Type B pancreatic cell (in vitro differentiated cells): Measurements from ENCODE around the gene SOBP. TPM values are rescaled to one million over a fixed set of nuclear protein-coding genes. Genes with fewer than 3 reads are reported as not detected.

Experiments used
- DNase-seq: peaks from one replicate; pipeline ENCODE4 v3.0.0; 2021; ENCODE audit warnings: mixed read lengths; ENCODE audit not compliant: unreplicated experiment; ENCODE audit errors: extremely low spot score
- H3K27ac Mint-ChIP-seq: 2 replicates; pipeline ENCODE4 v1.8.0; 2021; ENCODE audit warnings: mild to moderate bottlenecking, mixed read lengths
- H3K27me3 Mint-ChIP-seq: 2 replicates; pipeline ENCODE4 v1.8.0; 2021; ENCODE audit warnings: mixed read lengths
- H3K36me3 Mint-ChIP-seq: 2 replicates; pipeline ENCODE4 v1.8.0; 2021; ENCODE audit warnings: mixed read lengths
- H3K4me1 Mint-ChIP-seq: one replicate; pipeline ENCODE4 v1.8.0; 2021; ENCODE audit warnings: mixed read lengths; ENCODE audit not compliant: unreplicated experiment
- H3K4me3 Mint-ChIP-seq: 2 replicates; pipeline ENCODE4 v1.8.0; 2021; ENCODE audit warnings: mild to moderate bottlenecking, mixed read lengths
- H3K9me3 Mint-ChIP-seq: 2 replicates; pipeline ENCODE4 v1.8.0; 2021; ENCODE audit warnings: mixed read lengths
- total RNA-seq: library from RNA; stranded (reverse); gene quantifications from 2 replicates; pipeline ENCODE4 v1.2.1, GENCODE V29; 2021; ENCODE audit warnings: low replicate concordance
- TF ChIP-seq, protein P1 (sequence below): fragments of 200-600 bp; sonication (generic); conservative IDR thresholded peaks from 2 replicates; pipeline ENCODE4 v1.5.0; 2021; ENCODE audit warnings: antibody characterized with exemption, mild to moderate bottlenecking

Gene SOBP
- total RNA-seq, 1 donor from 2014 or later: 19.4 TPM

GRCh38 chr6:107600936-107601335 is 111.0 kb downstream of the SOBP start:
- DNase-seq: no peak
- Mint-ChIP-seq H3K9me3 (no peaks in the 10 kb centered on the region), H3K27me3 (no peaks in the 10 kb centered on the region), H3K4me3 (peak overlapping the region; percentile 39), H3K36me3 (peaks cover 3% of the 10 kb centered on the region), H3K27ac (peak overlapping the region; percentile 69), H3K4me1 (peaks cover 25% of the 10 kb centered on the region)
- TF ChIP-seq, protein P1, sequence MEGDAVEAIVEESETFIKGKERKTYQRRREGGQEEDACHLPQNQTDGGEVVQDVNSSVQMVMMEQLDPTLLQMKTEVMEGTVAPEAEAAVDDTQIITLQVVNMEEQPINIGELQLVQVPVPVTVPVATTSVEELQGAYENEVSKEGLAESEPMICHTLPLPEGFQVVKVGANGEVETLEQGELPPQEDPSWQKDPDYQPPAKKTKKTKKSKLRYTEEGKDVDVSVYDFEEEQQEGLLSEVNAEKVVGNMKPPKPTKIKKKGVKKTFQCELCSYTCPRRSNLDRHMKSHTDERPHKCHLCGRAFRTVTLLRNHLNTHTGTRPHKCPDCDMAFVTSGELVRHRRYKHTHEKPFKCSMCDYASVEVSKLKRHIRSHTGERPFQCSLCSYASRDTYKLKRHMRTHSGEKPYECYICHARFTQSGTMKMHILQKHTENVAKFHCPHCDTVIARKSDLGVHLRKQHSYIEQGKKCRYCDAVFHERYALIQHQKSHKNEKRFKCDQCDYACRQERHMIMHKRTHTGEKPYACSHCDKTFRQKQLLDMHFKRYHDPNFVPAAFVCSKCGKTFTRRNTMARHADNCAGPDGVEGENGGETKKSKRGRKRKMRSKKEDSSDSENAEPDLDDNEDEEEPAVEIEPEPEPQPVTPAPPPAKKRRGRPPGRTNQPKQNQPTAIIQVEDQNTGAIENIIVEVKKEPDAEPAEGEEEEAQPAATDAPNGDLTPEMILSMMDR: no peak

DNA sequence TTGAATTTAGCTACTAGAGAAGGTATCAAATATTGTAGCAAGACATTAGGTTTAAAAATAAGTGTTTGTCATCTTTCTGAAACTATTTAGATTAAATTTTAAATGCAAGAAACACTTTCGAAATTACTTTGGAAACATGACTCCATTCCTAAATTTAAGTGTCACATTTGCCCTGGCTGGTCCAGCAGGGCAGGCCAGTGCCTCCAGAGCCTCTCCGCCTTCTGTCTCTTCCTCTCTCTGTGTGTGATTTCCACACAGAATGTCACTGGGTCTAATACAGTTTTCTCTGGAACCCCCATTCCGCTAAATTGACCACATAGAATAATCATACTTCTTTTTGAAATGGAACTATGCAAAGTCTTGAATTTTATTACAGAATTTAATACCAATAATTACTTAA is 111.5 kb downstream of the SOBP start:
- TF ChIP-seq, protein P1: no peak
- Mint-ChIP-seq H3K9me3 (no peaks in the 10 kb centered on the region), H3K27ac (peak overlapping the region; percentile 69), H3K4me3 (no peak overlapping the region), H3K36me3 (peaks cover 3% of the 10 kb centered on the region), H3K27me3 (no peaks in the 10 kb centered on the region), H3K4me1 (peaks cover 25% of the 10 kb centered on the region)
- DNase-seq: no peak

DNA sequence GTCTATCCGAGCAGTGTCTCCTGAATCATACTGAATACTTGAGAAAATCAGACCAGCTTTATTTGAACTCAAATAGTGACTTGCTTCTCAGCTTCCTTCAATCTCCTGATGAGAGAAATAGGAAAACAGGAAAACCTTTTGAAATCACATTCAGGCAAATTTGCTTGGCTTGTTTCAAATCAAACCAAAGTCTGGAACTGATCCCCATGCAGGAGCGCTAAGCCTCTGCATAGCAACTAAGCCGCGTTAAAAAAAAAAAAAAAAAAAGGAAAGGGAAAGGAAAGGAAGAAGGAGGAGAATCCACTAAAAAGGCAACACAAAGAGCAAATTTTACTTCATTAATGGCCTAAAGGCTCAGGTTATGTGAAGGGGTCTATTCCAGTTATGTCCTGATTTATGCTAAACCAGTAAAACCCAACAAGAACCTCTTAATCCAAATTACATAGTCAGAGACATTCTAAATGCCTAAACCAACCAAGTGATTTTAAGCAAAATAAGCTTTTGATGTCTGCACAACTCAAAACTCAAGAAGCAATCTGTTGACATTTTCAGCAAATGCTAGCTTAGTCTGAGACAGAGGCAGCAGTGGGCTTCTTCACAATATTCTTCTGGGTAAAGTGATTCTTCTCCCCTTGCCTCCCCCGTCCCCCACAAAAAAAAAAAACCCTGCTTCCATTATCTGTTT is 112.5 kb downstream of the SOBP start:
- DNase-seq: no peak
- H3K9me3 Mint-ChIP-seq: no peaks in the 10 kb centered on the region
- H3K27ac Mint-ChIP-seq: peak overlapping the region; percentile 1
- H3K36me3 Mint-ChIP-seq: peaks cover 3% of the 10 kb centered on the region
- no peaks in the 10 kb centered on the region for H3K27me3 Mint-ChIP-seq
- TF ChIP-seq, protein P1: no peak
- H3K4me1 Mint-ChIP-seq: peaks cover 25% of the 10 kb centered on the region
- H3K4me3 Mint-ChIP-seq: no peak overlapping the region

GRCh38 chr6:107603006-107603370 is 113.1 kb downstream of the SOBP start:
- no peak for DNase-seq
- Mint-ChIP-seq H3K4me1 (peaks cover 28% of the 10 kb centered on the region), H3K27me3 (no peaks in the 10 kb centered on the region), H3K36me3 (peaks cover 5% of the 10 kb centered on the region), H3K9me3 (no peaks in the 10 kb centered on the region), H3K4me3 (no peak overlapping the region), H3K27ac (no peak overlapping the region)
- TF ChIP-seq, protein P1: no peak

DNA sequence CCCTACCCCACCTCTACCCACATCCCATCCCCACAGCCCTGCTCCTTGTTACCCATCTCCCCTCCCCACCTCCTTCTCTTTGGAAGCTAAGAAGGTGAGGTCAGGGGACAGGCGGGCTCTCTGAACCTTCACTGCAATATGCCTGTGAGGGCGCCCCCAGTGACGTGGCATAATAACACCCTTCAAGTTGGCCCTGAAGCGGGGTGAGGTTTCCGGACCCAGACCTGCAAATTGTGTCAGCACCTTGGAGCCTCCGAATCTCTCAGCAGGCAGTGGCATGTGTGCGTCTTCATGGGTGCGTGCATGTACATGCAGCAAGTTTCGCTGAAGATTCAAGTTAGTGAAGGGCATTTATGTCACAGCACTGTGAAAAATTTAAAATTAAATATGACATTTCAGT is 114.6 kb downstream of the SOBP start:
- TF ChIP-seq, protein P1: no peak
- DNase-seq: no peak
- no peak overlapping the region for H3K27ac Mint-ChIP-seq
- H3K4me3 Mint-ChIP-seq: no peak overlapping the region
- peaks cover 30% of the 10 kb centered on the region for H3K4me1 Mint-ChIP-seq
- H3K36me3 Mint-ChIP-seq: peaks cover 4% of the 10 kb centered on the region
- H3K27me3 Mint-ChIP-seq: no peaks in the 10 kb centered on the region
- no peaks in the 10 kb centered on the region for H3K9me3 Mint-ChIP-seq

- no peaks in the 10 kb centered on the region for H3K27me3 Mint-ChIP-seq
- no peak overlapping the region for H3K27ac Mint-ChIP-seq
- H3K4me3 Mint-ChIP-seq: no peak overlapping the region
- TF ChIP-seq, protein P1: no peak
- H3K9me3 Mint-ChIP-seq: no peaks in the 10 kb centered on the region
- DNase-seq: no peak
- H3K4me1 Mint-ChIP-seq: peaks cover 28% of the 10 kb centered on the region
- H3K36me3 Mint-ChIP-seq: peaks cover 4% of the 10 kb centered on the region
Measured at GRCh38 chr6:107606407-107606806, 116.5 kb downstream of the SOBP start.
